CD14-positive monocyte (primary cell): Measurements from ENCODE around the gene GABRG3. TPM values are rescaled to one million over a fixed set of nuclear protein-coding genes. Genes with fewer than 3 reads are reported as not detected.

Experiments used
- DNase-seq, 3 donors: peaks; one replicate each; pipeline ENCODE4 v3.0.0-alpha.2; 2011 to 2022
- H2AFZ ChIP-seq: 2 replicates; pipeline ENCODE4 v1.6.0; 2012; ENCODE audit warnings: mild to moderate bottlenecking, low read depth, low read length, inconsistent platforms; ENCODE audit not compliant: insufficient read depth, poor library complexity, severe bottlenecking
- H3K27ac ChIP-seq, 2 donors: 1 replicate in 1 of 2; 2 replicates in 1 of 2; pipeline ENCODE4 v1.5.1; 2012 to 2013; ENCODE audit warnings: low read length in 2 of 2, control low read depth in 1 of 2, inconsistent platforms in 1 of 2, low read depth in 1 of 2, mild to moderate bottlenecking in 1 of 2
- H3K27me3 ChIP-seq, 2 donors: one replicate each; pipeline versions ENCODE4 v1.6.0 to v1.6.1; 2011 to 2013; ENCODE audit warnings: low read length in 2 of 2; ENCODE audit not compliant: control insufficient read depth in 2 of 2, insufficient read depth in 2 of 2
- H3K36me3 ChIP-seq, 2 donors: replicated peaks in 1 of 2; 1 replicate in 1 of 2; 2 replicates in 1 of 2; pipeline versions ENCODE4 v1.5.1 to v1.6.1; 2012 to 2013; ENCODE audit warnings: low read length in 2 of 2, control low read depth in 1 of 2, inconsistent platforms in 1 of 2, mild to moderate bottlenecking in 1 of 2; ENCODE audit not compliant: insufficient read depth in 2 of 2, control insufficient read depth in 1 of 2
- H3K4me1 ChIP-seq, 2 donors: 1 replicate in 1 of 2; 2 replicates in 1 of 2; pipeline versions ENCODE4 v1.5.1 to v1.6.1; 2012 to 2013; ENCODE audit warnings: low read length in 2 of 2, control low read depth in 1 of 2, inconsistent platforms in 1 of 2, mild to moderate bottlenecking in 1 of 2, moderate library complexity in 1 of 2; ENCODE audit not compliant: insufficient read depth in 2 of 2, control insufficient read depth in 1 of 2
- H3K4me2 ChIP-seq: replicated peaks from 2 replicates; pipeline ENCODE3; 2012; ENCODE audit warnings: low read length, moderate library complexity, mild to moderate bottlenecking; ENCODE audit not compliant: poor library complexity, severe bottlenecking; ENCODE audit errors: extremely low read depth
- H3K4me3 ChIP-seq, 3 experiments: fragments of 200-600 bp in 1 of 3; sonication (generic) in 1 of 3; replicated peaks in 1 of 3; 1 replicate in 2 of 3; 2 replicates in 1 of 3; pipeline ENCODE4 v1.5.1; 2011 to 2013; ENCODE audit warnings: low read length in 3 of 3, mild to moderate bottlenecking in 3 of 3, control low read depth in 2 of 3, low read depth in 2 of 3, inconsistent platforms in 1 of 3, moderate library complexity in 1 of 3
- H3K79me2 ChIP-seq: 2 replicates; pipeline ENCODE4 v1.6.0; 2012; ENCODE audit warnings: mild to moderate bottlenecking, control low read depth, inconsistent platforms, low read length, moderate library complexity; ENCODE audit not compliant: insufficient read depth
- H3K9ac ChIP-seq: 2 replicates; pipeline ENCODE4 v1.6.0; 2017; ENCODE audit warnings: low read length, mild to moderate bottlenecking; ENCODE audit not compliant: insufficient read depth, poor library complexity, severe bottlenecking
- H3K9me3 ChIP-seq, 2 donors: replicated peaks in 1 of 2; 1 replicate in 1 of 2; 2 replicates in 1 of 2; pipeline versions ENCODE4 v1.5.1 to v1.6.1; 2012 to 2013; ENCODE audit warnings: low read length in 2 of 2, control low read depth in 1 of 2; ENCODE audit not compliant: control insufficient read depth in 1 of 2, insufficient read depth in 1 of 2
- H4K20me1 ChIP-seq: 2 replicates; pipeline ENCODE4 v1.6.0; 2012; ENCODE audit warnings: mild to moderate bottlenecking, low read length, control low read depth, moderate library complexity; ENCODE audit not compliant: insufficient read depth
- H3K27ac Mint-ChIP-seq, 7 donors: one replicate each; pipeline ENCODE4 v1.8.0; 2020; ENCODE audit warnings: mild to moderate bottlenecking in 7 of 7, mixed read lengths in 7 of 7, moderate library complexity in 6 of 7, inconsistent platforms in 2 of 7
- H3K27me3 Mint-ChIP-seq, 3 donors: one replicate each; pipeline ENCODE4 v1.8.0; 2021 to 2022; ENCODE audit warnings: low read depth in 3 of 3, mild to moderate bottlenecking in 3 of 3, mixed read lengths in 3 of 3, moderate library complexity in 3 of 3, inconsistent platforms in 1 of 3
- H3K36me3 Mint-ChIP-seq, 2 donors: one replicate each; pipeline ENCODE4 v1.8.0; 2020; ENCODE audit warnings: mixed read lengths in 2 of 2, inconsistent platforms in 1 of 2, mild to moderate bottlenecking in 1 of 2
- H3K4me1 Mint-ChIP-seq: one replicate; pipeline ENCODE4 v1.8.0; 2020; ENCODE audit warnings: mild to moderate bottlenecking, mixed read lengths
- H3K4me3 Mint-ChIP-seq, 2 donors: one replicate each; pipeline ENCODE4 v1.8.0; 2020; ENCODE audit warnings: mild to moderate bottlenecking in 2 of 2, mixed read lengths in 2 of 2, moderate library complexity in 1 of 2
- H3K9me3 Mint-ChIP-seq, 7 donors: one replicate each; pipeline ENCODE4 v1.8.0; 2020 to 2022; ENCODE audit warnings: mixed read lengths in 7 of 7, mild to moderate bottlenecking in 6 of 7, moderate library complexity in 6 of 7, inconsistent platforms in 2 of 7
- CTCF ChIP-seq: fragments of 200-600 bp; IDR thresholded peaks from one replicate; pipeline ENCODE4 v1.8.0; 2022; ENCODE audit warnings: antibody characterized with exemption, mild to moderate bottlenecking
- WGBS: methylation state at CpG from one replicate; pipeline ENCODE4 v1.1.5; 2013; ENCODE audit warnings: missing lambda C conversion rate; ENCODE audit not compliant: insufficient coverage; 5-methylcytosine and 5-hydroxymethylcytosine counted together
- intact Hi-C, 2 donors: fragments of 100-400 bp; cut with micrococcal nuclease; formaldehyde crosslinking; loops; one replicate each; pipeline versions ENCODE4 v1.15.0 to v1.15.1; 2023
- polyA plus RNA-seq, 3 donors: library from polyadenylated mRNA; depleted of rRNA in 1 of 3; unstranded in 2 of 3; stranded (reverse) in 1 of 3; fragments of 300-500 nt in 2 of 3; fragments of >200 nt in 1 of 3; fragmentation: Illumina TruSeq in 2 of 3; gene quantifications; 1 replicate in 2 of 3; 2 replicates in 1 of 3; pipeline ENCODE4 v1.2.3, GENCODE V29; 2012 to 2021

GABRG3 gene
- polyA plus RNA-seq, 3 donors = not detected

- no peak for TF ChIP-seq CTCF
- Histone ChIP-seq H3K4me2 (no peak overlapping the region), H4K20me1 (no peaks in the 10 kb centered on the region), H3K9ac (no peak overlapping the region), H3K79me2 (no peaks in the 10 kb centered on the region), H3K4me1 (no peaks in the 10 kb centered on the region), H3K4me3 (no peak overlapping the region), H2AFZ (no peak overlapping the region), H3K27ac (no peak overlapping the region), H3K36me3 (no peaks in the 10 kb centered on the region), H3K9me3 (peaks cover 17 to 21% of the 10 kb centered on the region in 2 donors), H3K27me3 (no peaks in the 10 kb centered on the region)
- Mint-ChIP-seq H3K9me3 (peaks cover 4 to 39% (median 10%) of the 10 kb centered on the region in 7 donors), H3K4me1 (no peaks in the 10 kb centered on the region), H3K36me3 (no peaks in the 10 kb centered on the region), H3K27ac (no peak overlapping the region), H3K4me3 (no peak overlapping the region), H3K27me3 (no peaks in the 10 kb centered on the region)
- intact Hi-C loops = no loop called here
- no peak for DNase-seq
- WGBS = 36% methylated on average over 2 of the region's 5 CpGs
Observed at GRCh38 chr15:27418726-27419125, 447.7 kb downstream of the GABRG3 start.

GRCh38 chr15:27422997-27423396 lies 452.0 kb downstream of the GABRG3 start:
- H3K4me1 ChIP-seq = no peaks in the 10 kb centered on the region
- intact Hi-C loops = no loop called here
- TF ChIP-seq CTCF = no peak
- Mint-ChIP-seq H3K4me3 (no peak overlapping the region), H3K4me1 (no peaks in the 10 kb centered on the region), H3K27me3 (no peaks in the 10 kb centered on the region), H3K27ac (no peak overlapping the region), H3K36me3 (no peaks in the 10 kb centered on the region), H3K9me3 (peaks cover 3 to 34% (median 16%) of the 10 kb centered on the region in 7 donors)
- H3K79me2 ChIP-seq = no peaks in the 10 kb centered on the region
- H3K9me3 ChIP-seq = peaks cover 13% of the 10 kb centered on the region in 2 donors
- no peaks in the 10 kb centered on the region for H4K20me1 ChIP-seq
- no peak overlapping the region for H3K4me3 ChIP-seq
- no peak for DNase-seq
- H3K27me3 ChIP-seq = no peaks in the 10 kb centered on the region
- H3K9ac ChIP-seq = no peak overlapping the region
- no peak overlapping the region for H2AFZ ChIP-seq
- no peak overlapping the region for H3K27ac ChIP-seq
- H3K4me2 ChIP-seq = no peak overlapping the region
- no peaks in the 10 kb centered on the region for H3K36me3 ChIP-seq
